DND-41 (cell line): Measurements from ENCODE around the gene CPED1.

Experiments used
- ATAC-seq: fragments of 200-7000 bp; cut with Tn5 transposase; 3 replicates; pipeline ENCODE4 v1.9.1; 2021; ENCODE audit warnings: low read depth; ENCODE audit not compliant: insufficient read depth
- DNase-seq: peaks from one replicate; pipeline ENCODE4 v3.0.0-alpha.2; 2020
- H2AFZ ChIP-seq: 2 replicates; pipeline ENCODE4 v1.6.0; 2012; ENCODE audit warnings: low read depth, low read length
- H3K27ac ChIP-seq: 2 replicates; pipeline ENCODE4 v1.5.1; 2012; ENCODE audit warnings: low read length, inconsistent platforms
- H3K27me3 ChIP-seq: fragments of 200-600 bp; sonication (generic); 2 replicates; pipeline ENCODE4 v1.6.0; 2012; ENCODE audit warnings: low read length, mild to moderate bottlenecking, inconsistent platforms; ENCODE audit not compliant: insufficient read depth, poor library complexity
- H3K36me3 ChIP-seq: 2 replicates; pipeline ENCODE4 v1.5.1; 2012; ENCODE audit warnings: low read length, inconsistent platforms; ENCODE audit not compliant: insufficient read depth
- H3K4me1 ChIP-seq: 2 replicates; pipeline ENCODE4 v1.5.1; 2012; ENCODE audit warnings: mild to moderate bottlenecking, low read length; ENCODE audit not compliant: insufficient read depth
- H3K4me2 ChIP-seq: 2 replicates; pipeline ENCODE4 v1.6.0; 2012; ENCODE audit warnings: mild to moderate bottlenecking, moderate library complexity, low read length, inconsistent platforms; ENCODE audit not compliant: insufficient read depth
- H3K4me3 ChIP-seq, 2 experiments: fragments of 200-600 bp in 1 of 2; shearing (Covaris generic) in 1 of 2; 2 replicates each; pipeline ENCODE4 v1.5.1; 2012 to 2016; ENCODE audit warnings: inconsistent platforms in 2 of 2, low read length in 2 of 2, mild to moderate bottlenecking in 2 of 2, low read depth in 1 of 2, moderate library complexity in 1 of 2
- H3K79me2 ChIP-seq: 2 replicates; pipeline ENCODE4 v1.6.0; 2012; ENCODE audit warnings: low read length, inconsistent platforms; ENCODE audit not compliant: insufficient read depth
- H3K9ac ChIP-seq: 2 replicates; pipeline ENCODE4 v1.6.0; 2012; ENCODE audit warnings: low read depth, mild to moderate bottlenecking, inconsistent platforms, low read length, moderate library complexity
- H3K9me3 ChIP-seq: 2 replicates; pipeline ENCODE4 v1.5.1; 2012; ENCODE audit warnings: low read length, moderate library complexity, mild to moderate bottlenecking, inconsistent platforms; ENCODE audit not compliant: insufficient read depth, severe bottlenecking
- H4K20me1 ChIP-seq: 2 replicates; pipeline ENCODE4 v1.6.0; 2012; ENCODE audit warnings: low read length; ENCODE audit not compliant: insufficient read depth
- CTCF ChIP-seq: IDR thresholded peaks from 2 replicates; pipeline ENCODE4 v1.5.1; 2012; ENCODE audit warnings: borderline replicate concordance, low read length, moderate library complexity, mild to moderate bottlenecking; ENCODE audit not compliant: poor library complexity, severe bottlenecking; ENCODE audit errors: extremely low read depth
- EZH2 ChIP-seq: IDR thresholded peaks from 3 replicates; pipeline ENCODE4 v1.6.1; 2012; ENCODE audit warnings: borderline replicate concordance, low read depth, mild to moderate bottlenecking, moderate library complexity, low read length, inconsistent platforms; ENCODE audit not compliant: severe bottlenecking

Gene CPED1

GRCh38 chr7:121019018-121019417 lies 30.5 kb downstream of the CPED1 start:
- ATAC-seq, result no peak
- Histone ChIP-seq H3K4me3 (no peak overlapping the region), H3K27ac (no peak overlapping the region)

GRCh38 chr7:121020249-121020988 lies 31.9 kb downstream of the CPED1 start:
- no peak for TF ChIP-seq EZH2
- TF ChIP-seq CTCF, result no peak
- no peaks in the 10 kb centered on the region for H3K9me3 ChIP-seq
- ATAC-seq, result no peak
- H3K36me3 ChIP-seq, result no peaks in the 10 kb centered on the region
- DNase-seq, result no peak
- no peaks in the 10 kb centered on the region for H3K4me1 ChIP-seq
- no peaks in the 10 kb centered on the region for H4K20me1 ChIP-seq
- H3K4me3 ChIP-seq, result no peak overlapping the region
- H2AFZ ChIP-seq, result no peak overlapping the region
- no peak overlapping the region for H3K27ac ChIP-seq
- no peak overlapping the region for H3K4me2 ChIP-seq
- H3K79me2 ChIP-seq, result no peaks in the 10 kb centered on the region
- peaks cover 7% of the 10 kb centered on the region for H3K27me3 ChIP-seq
- H3K9ac ChIP-seq, result no peak overlapping the region

More at GRCh38 chr7:121019018-121019417, 30.5 kb downstream of the CPED1 start:
- H4K20me1 ChIP-seq, result no peaks in the 10 kb centered on the region
- DNase-seq, result no peak
- no peak overlapping the region for H3K9ac ChIP-seq
- H3K9me3 ChIP-seq, result no peaks in the 10 kb centered on the region
- no peak for TF ChIP-seq CTCF
- TF ChIP-seq EZH2, result no peak
- H3K4me2 ChIP-seq, result no peak overlapping the region
- H3K79me2 ChIP-seq, result no peaks in the 10 kb centered on the region
- H3K36me3 ChIP-seq, result no peaks in the 10 kb centered on the region
- H3K27me3 ChIP-seq, result peaks cover 7% of the 10 kb centered on the region
- H2AFZ ChIP-seq, result no peak overlapping the region
- H3K4me1 ChIP-seq, result no peaks in the 10 kb centered on the region

GRCh38 chr7:121020989-121021969 lies 32.8 kb downstream of the CPED1 start:
- no peaks in the 10 kb centered on the region for H3K4me1 ChIP-seq
- H3K9ac ChIP-seq, result no peak overlapping the region
- ATAC-seq, result no peak
- no peak overlapping the region for H3K4me3 ChIP-seq
- peaks cover 4% of the 10 kb centered on the region for H3K27me3 ChIP-seq
- no peak for DNase-seq
- H3K9me3 ChIP-seq, result no peaks in the 10 kb centered on the region
- no peak overlapping the region for H3K4me2 ChIP-seq
- H3K27ac ChIP-seq, result no peak overlapping the region
- no peaks in the 10 kb centered on the region for H4K20me1 ChIP-seq
- no peaks in the 10 kb centered on the region for H3K36me3 ChIP-seq
- TF ChIP-seq CTCF (no peak), EZH2 (no peak)
- H3K79me2 ChIP-seq, result no peaks in the 10 kb centered on the region
- no peak overlapping the region for H2AFZ ChIP-seq
